Lower lobe of right lung (tissue), 2 donors: ENCODE results near the gene IGFALS. TPM values are rescaled to one million over a fixed set of nuclear protein-coding genes. Genes with fewer than 3 reads are reported as not detected.
A peak's percentile ranks its signal among the peaks of the same experiment; 100 is the strongest.

Source experiments
- ATAC-seq, 2 donors: fragments of 200-7000 bp; cut with Tn5 transposase; one replicate each; pipeline ENCODE4 v1.9.1; 2020 to 2022; ENCODE audit warnings: mild to moderate bottlenecking in 2 of 2, moderate library complexity in 2 of 2
- DNase-seq: peaks from one replicate; pipeline ENCODE4 v3.0.0-alpha.2; 2020
- H3K27ac ChIP-seq: fragments of 200-600 bp; one replicate; pipeline ENCODE4 v1.8.0; 2022
- H3K27me3 ChIP-seq: fragments of 200-600 bp; one replicate; pipeline ENCODE4 v1.8.0; 2022; ENCODE audit warnings: low read depth
- H3K36me3 ChIP-seq: fragments of 200-600 bp; one replicate; pipeline ENCODE4 v1.8.0; 2022; ENCODE audit warnings: mild to moderate bottlenecking
- H3K4me1 ChIP-seq: fragments of 200-600 bp; one replicate; pipeline ENCODE4 v1.8.0; 2022
- H3K4me3 ChIP-seq: fragments of 200-600 bp; one replicate; pipeline ENCODE4 v1.8.0; 2022; ENCODE audit warnings: mild to moderate bottlenecking
- H3K9me3 ChIP-seq: fragments of 200-600 bp; one replicate; pipeline ENCODE4 v1.8.0; 2022
- CTCF ChIP-seq: fragments of 200-600 bp; IDR thresholded peaks from one replicate; pipeline ENCODE4 v1.8.0; 2022; ENCODE audit warnings: antibody characterized with exemption, mild to moderate bottlenecking
- intact Hi-C: fragments of 100-400 bp; cut with DNase I; formaldehyde crosslinking; loops from one replicate; pipeline ENCODE4 v1.11.0; 2022
- total RNA-seq: library from RNA; stranded (reverse); fragmentation: NEBNext Ultra II Directional; extraction: Animal tissue kit (Norgen Biotek cat#: 25700); gene quantifications from one replicate; pipeline ENCODE4 v1.2.1, GENCODE V29; 2021
- donor health status: DM: no; HTN: yes; CAD: no; lungs with severe emphysema.

The IGFALS gene
- total RNA-seq, 1 donor from 2014 or later = 0.97 TPM

DNA sequence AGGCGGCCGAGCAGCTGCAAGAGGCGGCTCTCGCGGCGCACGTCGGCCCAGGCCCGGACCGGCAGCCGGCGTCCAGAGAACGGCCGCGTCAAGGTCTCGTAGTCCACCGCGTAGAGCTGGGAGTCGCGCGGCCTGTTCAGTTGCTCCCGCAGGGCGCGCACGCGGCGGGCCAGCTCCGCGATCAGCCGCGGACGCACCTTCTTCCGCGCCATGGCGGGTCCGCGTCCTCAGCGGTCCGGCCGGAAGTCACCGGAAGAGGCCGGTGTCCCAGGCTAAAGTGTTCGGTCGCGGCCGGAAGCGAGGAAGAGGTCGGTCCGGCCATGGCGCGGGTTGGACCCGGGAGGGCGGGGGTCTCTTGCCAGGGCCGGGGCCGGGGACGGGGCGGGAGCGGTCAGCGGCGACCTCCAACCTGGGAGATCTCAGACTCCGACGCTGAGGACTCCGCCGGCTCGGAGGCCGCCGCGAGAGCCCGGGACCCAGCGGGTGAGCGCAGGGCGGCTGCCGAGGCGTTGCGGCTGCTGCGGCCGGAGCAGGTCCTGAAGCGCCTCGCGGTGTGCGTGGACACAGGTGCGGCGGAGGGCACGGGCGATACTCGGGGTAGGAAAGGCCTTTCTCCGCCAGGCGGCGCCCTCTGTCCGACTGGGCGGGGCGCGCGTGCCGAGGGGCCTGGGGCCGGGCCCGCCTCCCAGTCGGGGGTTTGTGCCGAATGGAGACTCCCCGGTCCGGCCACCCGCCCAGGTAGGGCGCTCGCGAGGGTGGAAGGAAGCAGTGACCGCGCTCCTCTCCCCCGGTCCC is 20.4 kb downstream of the IGFALS start, which contains the start of gene MRPS34:
Gene MRPS34 (minus strand): TSS at position 227 of the 795 bp plus-strand sequence. CDS start 15 bp downstream, at position 212.
- Histone ChIP-seq H3K27ac (peak within 1 kb of the TSS; percentile 94), H3K4me1 (peaks cover 37% of the 10 kb centered on the region), H3K36me3 (peaks cover 50% of the 10 kb centered on the region), H3K27me3 (no peaks in the 10 kb centered on the region), H3K4me3 (peak within 1 kb of the TSS; percentile 98), H3K9me3 (no peaks in the 10 kb centered on the region)
- DNase-seq (peak; percentile 88), ATAC-seq (peak; percentile 85 to 86)
- intact Hi-C loops = no loop called here
- peak; percentile 79 for TF ChIP-seq CTCF

GRCh38 chr16:1772362-1772907 is 21.1 kb downstream of the IGFALS start, which contains the start of gene EME2:
TSS of gene EME2 (plus strand) at chr16:1772810. CDS start at chr16:1773228, 418 bp downstream.
- H3K4me3 ChIP-seq = peak within 1 kb of the TSS; percentile 98
- ATAC-seq (peak; percentile 0 to 4), DNase-seq (no peak)
- H3K36me3 ChIP-seq = peaks cover 50% of the 10 kb centered on the region
- H3K27me3 ChIP-seq = no peaks in the 10 kb centered on the region
- H3K9me3 ChIP-seq = no peaks in the 10 kb centered on the region
- no peak for TF ChIP-seq CTCF
- H3K27ac ChIP-seq = peak within 1 kb of the TSS; percentile 94
- peaks cover 37% of the 10 kb centered on the region for H3K4me1 ChIP-seq
- intact Hi-C loops = no loop called here

DNA sequence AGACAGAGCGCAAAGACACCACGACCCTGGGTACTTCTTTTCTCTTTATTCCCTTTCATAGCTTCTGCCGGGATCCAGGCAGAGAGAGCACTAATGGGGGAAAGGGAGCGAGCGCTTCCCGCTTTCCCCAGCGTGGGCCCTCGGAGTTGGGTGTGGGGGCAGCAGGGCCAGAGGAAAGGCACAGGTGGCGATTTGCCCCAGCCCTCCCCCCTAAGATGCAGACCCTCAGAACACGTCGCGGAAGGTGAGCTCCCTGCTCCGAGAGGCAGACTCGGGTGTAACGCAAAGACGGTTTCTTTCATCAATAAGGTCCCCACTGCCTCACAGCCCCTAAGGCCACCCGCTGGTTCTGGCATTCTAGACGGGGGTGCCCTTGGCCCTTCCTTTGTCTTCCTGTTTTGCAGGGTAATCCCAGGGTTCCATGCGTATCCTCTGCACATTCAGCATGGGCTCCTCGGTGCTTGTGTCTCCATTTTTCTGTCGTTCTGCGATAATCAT is 21.6 kb downstream of the IGFALS start:
- intact Hi-C loops = no loop called here

GRCh38 chr16:1771188-1771863 is 22.2 kb downstream of the IGFALS start, which contains the start of gene NME3:
TSS of gene NME3 (minus strand) at chr16:1771543. CDS start at chr16:1771534, 9 bp downstream.
- no peaks in the 10 kb centered on the region for H3K27me3 ChIP-seq
- no peak for TF ChIP-seq CTCF
- ATAC-seq (peak; percentile 63 to 65), DNase-seq (peak; percentile 88)
- intact Hi-C loops = no loop called here
- peak within 1 kb of the TSS; percentile 98 for H3K4me3 ChIP-seq
- H3K27ac ChIP-seq = peak within 1 kb of the TSS; percentile 94
- H3K9me3 ChIP-seq = no peaks in the 10 kb centered on the region
- H3K36me3 ChIP-seq = peaks cover 50% of the 10 kb centered on the region
- H3K4me1 ChIP-seq = peaks cover 37% of the 10 kb centered on the region

More for the DNA sequence above, 21.6 kb downstream of the IGFALS start:
- Histone ChIP-seq H3K9me3 (no peaks in the 10 kb centered on the region), H3K36me3 (peaks cover 50% of the 10 kb centered on the region), H3K4me1 (peaks cover 37% of the 10 kb centered on the region), H3K27me3 (no peaks in the 10 kb centered on the region), H3K27ac (peak overlapping the region; percentile 94), H3K4me3 (peak overlapping the region; percentile 98)
- no peak for ATAC-seq
- no peak for DNase-seq
- no peak for TF ChIP-seq CTCF
